KOPT-K1 (cell line): ENCODE results near the gene RCVRN.

Experiments used
- H3K27ac ChIP-seq: fragments of 200-600 bp; sonication (generic); 2 replicates; pipeline ENCODE4 v1.5.1; 2016; ENCODE audit warnings: antibody characterized with exemption, mild to moderate bottlenecking, low read depth, low read length; ENCODE audit not compliant: poor library complexity, severe bottlenecking
- H3K36me3 ChIP-seq: fragments of 200-600 bp; sonication (generic); 2 replicates; pipeline ENCODE4 v1.5.1; 2017; ENCODE audit warnings: antibody characterized with exemption, mild to moderate bottlenecking, low read length, moderate library complexity; ENCODE audit not compliant: insufficient read depth
- H3K9me3 ChIP-seq: fragments of 200-600 bp; sonication (generic); 2 replicates; pipeline ENCODE4 v1.5.1; 2017; ENCODE audit warnings: antibody characterized with exemption, low read length, mild to moderate bottlenecking; ENCODE audit not compliant: insufficient read depth, poor library complexity, severe bottlenecking

Gene RCVRN

GRCh38 chr17:9862949-9863348, 42.1 kb downstream of the RCVRN start:
- Histone ChIP-seq H3K9me3 (peaks cover 25% of the 10 kb centered on the region), H3K36me3 (no peaks in the 10 kb centered on the region), H3K27ac (no peak overlapping the region)

DNA sequence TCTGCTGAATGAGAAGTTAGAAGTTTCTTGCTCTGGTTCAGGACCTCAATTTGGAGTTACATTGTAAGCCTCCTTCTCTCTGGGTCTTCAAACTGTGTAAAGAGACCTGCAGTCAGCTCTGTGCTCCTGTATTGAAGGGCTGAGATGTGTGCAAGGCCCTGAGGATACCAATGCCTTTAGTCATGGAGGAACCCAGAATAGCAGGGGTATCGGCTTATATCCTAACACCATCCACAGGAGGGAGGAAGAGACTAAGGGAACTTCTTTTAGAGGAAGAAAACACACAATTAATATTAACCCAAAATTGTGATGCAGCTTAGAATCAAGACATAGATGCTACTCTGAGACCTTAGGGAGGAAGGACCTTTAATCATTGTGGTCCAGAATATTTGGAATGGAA, 42.9 kb downstream of the RCVRN start:
- peaks cover 32% of the 10 kb centered on the region for H3K9me3 ChIP-seq

DNA sequence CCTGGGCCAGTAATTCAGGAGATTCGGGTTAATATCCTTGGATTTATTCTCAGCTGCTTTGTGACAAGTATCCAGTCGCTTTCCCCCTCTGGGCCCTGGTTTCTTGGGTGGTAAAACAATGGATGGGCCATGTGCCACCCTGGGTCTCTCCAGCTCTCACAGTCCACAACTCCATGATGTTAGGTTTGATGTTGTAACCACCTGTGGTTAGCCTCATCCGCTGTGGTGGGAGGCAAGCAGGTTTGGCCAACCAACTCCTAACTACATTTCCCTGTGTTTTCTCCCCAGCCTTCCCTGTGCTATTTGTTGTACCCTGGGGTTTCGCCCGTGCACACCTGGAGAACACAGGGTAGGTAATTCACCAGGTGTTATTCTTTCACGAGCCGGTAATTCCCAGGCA, 44.2 kb downstream of the RCVRN start:
- peaks cover 33% of the 10 kb centered on the region for H3K9me3 ChIP-seq
- H3K27ac ChIP-seq, result no peak overlapping the region
- no peaks in the 10 kb centered on the region for H3K36me3 ChIP-seq

More for the DNA sequence above, 42.9 kb downstream of the RCVRN start:
- Histone ChIP-seq H3K27ac (no peak overlapping the region), H3K36me3 (no peaks in the 10 kb centered on the region)

- Histone ChIP-seq H3K36me3 (no peaks in the 10 kb centered on the region), H3K9me3 (peaks cover 33% of the 10 kb centered on the region), H3K27ac (no peak overlapping the region)
Observed at GRCh38 chr17:9859781-9860180, 45.3 kb downstream of the RCVRN start.

DNA sequence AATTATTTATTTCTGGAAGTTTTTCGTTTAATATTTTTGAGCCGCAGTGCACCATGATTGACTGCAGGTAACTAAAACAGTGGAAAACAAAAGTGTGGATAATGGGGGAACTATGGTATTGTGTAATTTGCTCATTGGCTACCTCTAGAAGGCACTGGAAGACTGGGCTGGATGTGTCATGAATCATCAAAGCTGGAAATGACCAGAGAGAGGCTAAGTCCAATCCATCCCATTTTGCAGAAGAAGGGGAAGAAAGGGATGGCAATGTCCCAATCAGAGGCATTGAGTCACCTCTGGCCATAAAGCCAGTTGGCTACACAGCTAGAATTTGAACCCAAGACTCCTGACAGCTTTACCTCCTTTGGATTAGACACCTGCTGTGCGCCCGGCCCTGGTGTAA, 50.0 kb downstream of the RCVRN start:
- Histone ChIP-seq H3K9me3 (peaks cover 19% of the 10 kb centered on the region), H3K27ac (no peak overlapping the region), H3K36me3 (no peaks in the 10 kb centered on the region)

DNA sequence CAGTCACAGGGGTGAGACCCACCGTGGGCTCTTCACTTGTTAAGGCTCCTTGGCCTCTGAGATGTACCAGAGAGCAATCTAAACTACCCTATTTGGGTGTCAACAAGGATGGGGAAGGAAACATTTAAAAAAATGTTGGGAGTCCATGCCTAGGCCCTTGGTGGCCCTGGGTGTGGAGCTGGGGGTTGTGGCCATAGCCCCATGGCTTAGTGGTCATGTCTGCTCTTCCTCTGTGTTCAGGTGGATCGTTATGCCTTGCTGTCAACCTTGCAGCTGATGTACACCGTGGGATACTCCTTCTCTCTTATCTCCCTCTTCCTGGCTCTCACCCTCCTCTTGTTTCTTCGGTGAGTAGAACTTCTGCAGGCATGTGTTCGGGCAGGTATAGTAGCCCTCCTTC, 50.8 kb downstream of the RCVRN start:
- Histone ChIP-seq H3K36me3 (no peaks in the 10 kb centered on the region), H3K9me3 (peaks cover 17% of the 10 kb centered on the region), H3K27ac (no peak overlapping the region)

DNA sequence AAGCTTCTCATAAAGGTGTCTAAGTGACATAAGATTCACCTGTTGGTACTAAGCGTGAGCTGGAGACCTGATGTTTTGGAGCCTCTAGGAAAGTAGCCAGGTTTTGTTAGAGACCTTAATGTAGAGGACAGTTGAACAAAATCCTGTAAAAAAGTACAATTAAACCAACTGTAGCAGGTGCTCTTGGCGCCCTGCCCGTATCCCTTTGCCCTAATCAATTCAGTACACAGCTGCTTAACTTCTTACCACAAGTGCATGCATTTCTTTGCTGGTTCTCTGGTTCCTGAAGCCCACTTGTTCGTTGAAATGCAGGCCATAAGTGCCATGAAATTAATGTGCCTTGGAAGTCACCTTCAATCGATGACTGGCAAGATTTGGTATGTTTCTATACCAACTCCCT, 54.9 kb downstream of the RCVRN start:
- no peak overlapping the region for H3K27ac ChIP-seq
- no peaks in the 10 kb centered on the region for H3K36me3 ChIP-seq

More for the DNA sequence above, 54.9 kb downstream of the RCVRN start:
- H3K9me3 ChIP-seq, result no peaks in the 10 kb centered on the region
